ENCODE data around the gene ADGRV1.
A peak's percentile ranks its signal among the peaks of the same experiment; 100 is the strongest.
"Not testable (repeated sequence)": the region's sequence is repeated elsewhere in the genome, so short reads cannot be mapped to it uniquely, and the experiment has no call there.

ADGRV1 gene

DNA sequence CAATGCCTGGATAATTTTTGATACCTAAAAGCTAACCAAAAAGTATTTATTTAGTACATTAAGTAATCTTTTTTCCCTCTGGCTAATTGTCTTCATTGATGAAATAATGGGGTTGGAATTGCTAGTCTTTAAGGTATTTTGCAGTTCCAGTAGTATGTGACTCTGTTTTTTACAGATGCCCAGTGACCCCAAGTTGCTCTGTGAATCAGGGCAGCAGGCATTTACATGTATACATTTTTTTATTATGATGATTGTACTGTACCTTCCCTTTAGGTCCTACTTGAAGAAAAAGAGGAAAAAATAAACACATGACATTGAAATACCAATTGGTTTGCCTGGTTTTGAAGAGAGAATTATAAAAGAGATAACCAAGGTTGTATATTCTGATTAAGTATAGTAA, 385.5 kb downstream of the ADGRV1 start:
- no peak overlapping the region for H3K4me3 ChIP-seq (ENCODE audit: low read length)
- no peak for DNase-seq (ENCODE audit: low read depth, low spot score)

DNA sequence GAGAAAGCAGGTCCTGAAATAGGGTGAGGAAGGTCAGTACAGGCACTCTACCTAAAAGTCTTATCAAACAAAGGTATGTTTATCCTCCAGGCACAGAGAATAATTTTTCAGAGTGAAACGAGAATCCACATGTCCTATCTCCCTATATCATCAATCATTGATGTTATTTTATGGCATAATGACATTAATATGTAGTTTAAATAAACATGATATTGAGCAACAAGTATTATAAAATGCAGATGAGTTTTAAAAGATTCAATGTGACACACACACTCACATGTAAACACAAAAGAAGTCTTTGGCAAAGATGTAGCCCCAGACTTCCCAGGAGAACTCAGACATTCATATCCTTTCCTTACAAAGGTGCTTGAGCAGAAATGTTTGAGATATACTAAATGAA, 389.1 kb downstream of the ADGRV1 start:
- H3K4me3 ChIP-seq (ENCODE audit: low read length) = no peak overlapping the region
- DNase-seq (ENCODE audit: low read depth, low spot score) = no peak

DNA sequence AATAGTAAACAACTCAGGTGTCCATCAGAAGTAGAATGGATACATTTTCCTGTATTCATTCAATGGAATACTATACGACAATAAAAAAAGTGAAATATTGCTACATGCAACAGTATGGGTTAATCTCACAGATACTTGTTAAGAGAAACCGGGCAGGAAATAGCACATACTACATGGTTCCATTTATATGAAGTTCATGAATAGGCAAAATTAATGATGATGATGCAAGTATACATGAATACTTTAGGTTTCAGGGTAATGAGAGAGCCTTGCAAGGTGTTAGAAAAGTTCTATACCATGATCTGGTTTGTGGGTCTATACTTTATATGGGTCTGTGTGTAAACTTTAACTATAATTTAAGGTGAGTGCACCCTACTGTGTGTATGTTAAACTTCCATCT, 390.4 kb downstream of the ADGRV1 start:
- no peak for DNase-seq (ENCODE audit: low read depth, low spot score)
- H3K4me3 ChIP-seq (ENCODE audit: low read length) = no peak overlapping the region

DNA sequence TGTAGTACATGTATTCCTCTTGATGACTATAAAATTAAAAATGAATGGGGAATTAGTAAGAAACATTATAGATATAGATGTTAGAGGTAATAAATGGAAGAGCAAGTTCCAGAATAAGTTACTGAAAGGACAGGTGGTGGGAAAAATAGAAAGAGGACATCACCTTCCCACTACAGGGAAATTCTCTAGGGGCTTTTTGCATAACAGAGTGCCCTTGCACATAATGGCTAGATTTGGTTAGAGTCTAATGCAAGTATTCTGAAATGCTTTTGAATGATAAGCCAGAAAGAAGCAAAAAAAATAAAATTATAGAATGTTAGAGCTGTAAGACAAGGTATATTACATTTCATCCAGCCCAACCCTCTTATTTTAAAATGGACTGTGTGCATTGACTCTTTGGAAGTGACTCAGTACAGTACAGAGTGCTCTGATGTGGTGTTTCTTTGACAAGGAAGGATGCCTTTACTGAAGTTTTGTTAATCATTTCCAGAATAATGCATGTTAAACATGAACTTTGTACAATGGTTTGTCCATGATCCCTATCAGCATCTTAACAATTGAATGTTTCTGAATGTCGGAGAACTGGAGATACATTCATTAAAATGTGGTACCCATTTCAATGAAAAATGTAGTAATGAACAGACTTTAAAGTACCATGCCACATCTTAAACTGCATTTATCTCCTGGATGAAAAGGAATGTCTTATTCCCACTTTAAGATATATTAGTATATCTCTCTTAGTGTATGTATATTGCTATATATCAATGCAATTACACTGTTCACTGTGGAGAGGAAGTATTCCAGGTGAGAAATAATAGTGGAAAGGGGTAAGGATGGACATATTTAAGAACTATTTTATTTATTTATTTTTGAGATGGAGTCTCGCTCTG, 391.1 kb downstream of the ADGRV1 start:
- DNase-seq (ENCODE audit: low read depth, low spot score) = no peak

DNA sequence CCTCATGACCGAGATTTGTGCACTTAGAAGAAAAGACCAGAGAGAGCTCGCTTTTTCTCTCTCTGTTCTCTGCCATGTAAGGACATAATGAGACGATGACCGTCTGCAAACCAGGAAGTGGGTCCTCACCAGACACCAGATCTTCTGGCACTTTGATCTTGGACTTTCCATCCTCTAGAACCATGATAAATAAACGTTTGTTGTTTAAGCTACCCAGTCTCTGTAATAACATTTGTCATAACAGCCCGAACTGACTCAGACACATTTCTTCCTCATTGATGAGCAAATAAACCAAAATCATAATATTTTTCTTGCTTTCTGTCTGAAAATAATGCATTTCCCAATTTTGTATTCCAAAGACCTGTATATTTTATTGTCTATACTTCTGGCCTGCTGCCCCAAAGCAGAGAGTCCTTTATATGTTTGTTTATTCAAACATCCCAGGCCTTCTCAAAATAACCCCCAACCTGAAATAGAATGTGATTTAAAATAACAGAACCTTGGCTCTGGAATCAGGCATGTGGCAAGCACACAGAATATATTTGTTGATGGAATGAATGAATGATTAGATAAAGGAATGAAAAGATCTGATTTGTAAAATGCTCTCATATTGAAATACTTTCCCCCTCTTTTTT, 396.5 kb downstream of the ADGRV1 start:
- no peak for DNase-seq (ENCODE audit: low read depth, low spot score)
- H3K4me3 ChIP-seq (ENCODE audit: low read length) = no peak overlapping the region

More for the DNA sequence above, 391.1 kb downstream of the ADGRV1 start:
- H3K4me3 ChIP-seq (ENCODE audit: low read length) = no peak overlapping the region

DNA sequence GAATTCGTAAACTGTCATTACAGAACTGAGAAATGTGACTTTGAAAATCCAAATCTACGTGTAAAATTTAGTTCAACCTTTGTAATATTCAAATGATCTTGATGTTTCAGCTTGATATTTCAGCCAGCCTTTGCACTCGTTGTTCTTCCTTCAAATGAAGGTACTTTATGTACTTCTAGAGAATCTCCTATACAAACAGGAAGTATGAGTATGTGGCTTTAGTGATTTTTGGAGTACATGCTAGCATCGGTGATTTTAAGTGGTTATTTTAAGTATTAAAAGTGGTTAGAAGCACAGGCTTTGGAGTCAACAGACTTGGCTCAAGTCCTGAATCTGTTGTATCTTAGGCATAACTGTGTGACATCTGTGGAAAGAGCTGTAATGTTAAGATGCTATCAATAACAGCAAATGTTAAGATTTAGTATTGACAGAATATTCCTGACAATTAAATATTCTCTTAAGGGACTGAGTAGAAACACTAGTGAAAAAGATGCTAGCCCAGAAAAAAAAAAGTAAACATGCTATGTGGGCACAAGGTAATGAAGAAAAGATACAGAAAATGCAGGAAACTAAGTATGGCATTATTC, 398.0 kb downstream of the ADGRV1 start:
- H3K4me3 ChIP-seq (ENCODE audit: low read length) = no peak overlapping the region
- no peak for DNase-seq (ENCODE audit: low read depth, low spot score)

DNA sequence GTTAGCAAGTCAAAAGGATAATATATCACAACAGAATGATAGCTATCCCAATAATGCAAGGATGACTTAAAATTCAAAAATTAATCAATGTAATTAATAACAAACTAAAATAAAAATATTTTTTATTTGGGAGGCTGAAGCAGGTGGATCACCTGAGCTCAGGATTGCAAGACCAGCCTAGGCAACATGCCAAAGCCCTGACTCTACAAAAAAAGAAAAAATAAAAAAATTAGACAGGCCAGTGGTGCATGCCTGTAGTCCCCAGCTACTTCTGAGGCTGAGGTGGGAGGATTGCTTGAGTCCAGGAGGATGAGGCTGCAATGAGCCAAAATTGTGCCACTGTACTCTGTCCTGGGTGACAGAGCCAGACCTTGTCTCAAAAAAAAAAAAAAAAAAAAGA, 399.3 kb downstream of the ADGRV1 start:
- DNase-seq (ENCODE audit: low read depth, low spot score) = no peak
- H3K4me3 ChIP-seq (ENCODE audit: low read length) = no peak overlapping the region

DNA sequence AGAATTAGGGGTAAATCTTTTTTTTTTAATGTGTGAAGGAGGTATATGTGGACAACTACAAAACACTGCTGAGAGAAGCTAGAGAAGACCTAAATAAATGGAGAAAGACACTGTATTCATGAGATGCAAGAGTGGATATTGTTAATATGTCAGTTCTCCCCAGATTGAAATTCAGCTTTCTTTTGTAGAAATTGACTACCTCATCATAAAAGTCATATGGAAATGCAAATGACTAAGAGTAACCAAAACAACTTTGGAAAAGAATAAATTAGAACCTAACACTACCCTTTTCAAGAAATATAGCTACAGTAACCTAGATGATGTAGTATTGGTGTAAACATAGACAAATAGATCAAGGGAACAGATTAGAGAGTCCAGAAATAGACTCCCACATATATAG, 400.7 kb downstream of the ADGRV1 start:
- H3K4me3 ChIP-seq (ENCODE audit: low read length) = no peak overlapping the region
- no peak for DNase-seq (ENCODE audit: low read depth, low spot score)

DNA sequence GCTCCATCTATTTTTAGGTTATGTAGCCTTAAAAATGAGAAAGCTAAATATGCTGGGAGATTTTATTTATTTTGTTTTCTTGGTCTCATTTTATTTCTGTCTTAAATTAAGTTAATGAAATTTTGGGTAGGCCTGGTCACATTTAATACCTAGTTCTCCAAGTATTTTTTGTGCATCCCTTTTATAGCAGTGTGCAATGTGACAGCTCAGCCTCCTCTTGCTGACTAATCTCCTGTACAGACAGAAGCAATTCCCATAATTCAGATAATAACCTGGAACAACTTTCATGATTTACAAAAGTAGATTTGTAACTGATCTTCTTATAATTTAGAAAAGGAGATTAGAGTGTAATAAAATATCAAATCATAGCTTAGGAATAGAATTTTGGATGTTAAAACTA, 403.9 kb downstream of the ADGRV1 start:
- no peak for DNase-seq (ENCODE audit: low read depth, low spot score)
- H3K4me3 ChIP-seq (ENCODE audit: low read length) = no peak overlapping the region

DNA sequence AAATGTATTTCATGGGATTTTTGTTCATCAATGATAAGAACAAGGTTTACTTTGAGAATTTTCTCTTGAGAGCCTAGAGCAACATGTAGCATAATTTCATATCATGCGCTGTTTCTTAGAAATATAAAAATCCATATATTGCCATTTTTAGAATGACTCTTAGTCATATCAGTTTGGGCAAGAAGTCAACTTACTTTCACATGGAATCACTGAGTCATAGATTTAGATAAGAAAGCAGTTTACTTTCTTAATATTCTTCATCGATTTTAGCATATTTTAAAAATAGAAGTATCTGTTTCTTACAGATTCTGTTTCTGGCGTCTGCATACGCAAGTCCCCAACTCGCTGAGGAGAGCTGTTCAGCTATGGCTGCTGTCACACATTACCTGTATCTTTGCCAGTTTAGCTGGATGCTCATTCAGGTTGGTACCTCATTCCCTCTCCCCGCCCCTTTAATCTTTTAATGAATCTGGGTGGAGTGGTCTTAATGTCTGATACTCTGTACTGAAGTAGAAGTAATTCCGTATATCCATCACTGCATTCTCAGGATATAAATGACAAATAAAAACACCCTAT, 406.6 kb downstream of the ADGRV1 start:
- no peak overlapping the region for H3K4me3 ChIP-seq (ENCODE audit: low read length)
- no peak for DNase-seq (ENCODE audit: low read depth, low spot score)

DNA sequence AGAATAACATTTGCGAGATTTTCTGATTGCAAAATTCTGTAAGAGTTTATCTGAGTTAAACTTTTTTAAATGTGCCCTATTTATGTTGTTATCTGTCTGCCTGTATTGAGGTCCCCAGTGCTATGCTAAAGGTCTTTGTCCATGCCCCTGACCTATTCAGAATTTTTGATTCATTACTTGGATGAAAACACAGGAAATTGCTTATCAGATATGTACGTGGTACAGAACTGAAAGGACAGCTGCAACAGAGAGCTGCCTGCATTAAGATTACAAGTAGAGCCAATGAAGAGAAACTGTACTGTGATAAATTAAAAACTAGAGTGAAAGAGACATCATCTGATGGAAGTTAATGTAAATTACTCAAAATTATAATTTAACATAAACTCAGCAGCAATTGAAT, 408.8 kb downstream of the ADGRV1 start:
- no peak overlapping the region for H3K4me3 ChIP-seq (ENCODE audit: low read length)
- no peak for DNase-seq (ENCODE audit: low read depth, low spot score)

DNA sequence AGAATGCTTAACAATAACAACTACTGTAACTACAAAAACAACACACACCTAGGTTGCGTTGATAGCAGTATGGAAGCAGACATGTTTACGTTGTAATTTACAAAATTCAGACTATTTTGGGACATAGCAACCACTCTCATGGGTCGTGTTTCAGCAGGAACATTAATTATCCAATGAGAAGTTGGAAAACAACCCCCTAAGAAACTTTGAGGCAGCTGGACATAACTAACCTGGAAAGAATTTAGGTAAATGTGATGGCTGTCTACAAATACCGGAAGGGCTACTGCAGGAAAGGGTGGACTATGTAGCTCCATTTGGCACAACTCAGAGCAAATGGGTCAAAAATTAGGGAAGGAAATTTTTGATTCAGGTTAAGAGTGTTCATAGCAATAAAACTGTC, 409.3 kb downstream of the ADGRV1 start:
- no peak for DNase-seq (ENCODE audit: low read depth, low spot score)
- no peak overlapping the region for H3K4me3 ChIP-seq (ENCODE audit: low read length)

DNA sequence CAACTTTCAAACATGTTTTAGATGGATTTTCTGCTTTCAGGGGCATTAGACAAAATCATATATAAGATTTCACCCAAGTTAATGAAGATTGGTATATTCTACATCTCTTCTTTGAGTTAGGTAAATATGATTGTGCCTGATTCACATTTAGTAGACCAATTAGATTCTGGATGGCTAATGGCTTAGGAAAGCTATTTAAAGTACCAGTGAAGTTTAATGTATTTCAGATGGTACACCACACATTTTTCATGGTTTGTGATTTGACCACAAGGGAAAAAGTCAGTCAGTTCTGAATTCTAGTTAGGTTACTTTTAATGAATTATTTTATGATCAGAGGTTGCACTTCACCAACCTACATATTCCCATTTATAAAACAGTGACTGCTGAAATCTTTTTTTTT, 409.7 kb downstream of the ADGRV1 start:
- peak; percentile 35 for DNase-seq (ENCODE audit: low read depth, low spot score)

DNA sequence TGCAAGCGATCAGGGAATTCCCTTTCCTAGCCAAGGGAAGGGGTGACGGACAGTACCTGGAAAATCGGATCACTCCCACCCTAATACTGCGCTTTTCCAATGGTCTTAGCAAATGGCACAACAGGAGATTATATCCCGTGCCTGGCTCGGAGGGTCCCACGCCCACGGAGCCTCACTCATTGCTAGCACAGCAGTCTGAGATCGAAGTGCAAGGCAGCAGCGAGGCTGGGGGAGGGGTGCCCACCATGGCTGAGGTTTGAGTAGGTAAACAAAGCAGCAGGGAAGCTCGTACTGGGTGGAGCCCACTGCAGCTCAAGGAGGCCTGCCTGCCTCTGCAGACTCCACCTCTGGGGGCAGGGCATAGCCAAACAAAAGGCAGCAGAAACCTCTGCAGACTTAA, 411.3 kb downstream of the ADGRV1 start:
- H3K4me3 ChIP-seq (ENCODE audit: low read length); DNase-seq (ENCODE audit: low read depth, low spot score): not testable (repeated sequence)

More for the DNA sequence above, 409.7 kb downstream of the ADGRV1 start:
- H3K4me3 ChIP-seq (ENCODE audit: low read length) = no peak overlapping the region

DNA sequence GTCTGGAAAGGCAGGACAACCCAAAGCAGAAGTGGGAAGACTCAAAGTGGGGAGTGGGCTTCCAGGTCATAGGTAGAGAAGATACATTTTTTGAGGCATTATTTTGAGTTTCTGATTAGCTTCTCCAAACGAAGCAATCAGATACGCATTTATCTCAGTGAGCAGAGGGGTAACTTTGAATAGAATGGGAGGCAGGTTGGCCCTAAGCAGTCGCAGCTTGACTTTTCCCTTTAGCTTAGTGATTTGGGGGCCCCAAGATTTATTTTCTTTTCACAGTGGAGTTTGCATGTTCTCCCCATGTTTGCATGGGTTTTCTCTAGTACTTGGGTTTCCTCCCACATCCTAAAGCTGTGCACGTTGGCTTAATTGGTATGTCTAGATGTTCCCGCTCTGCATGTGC, 422.6 kb downstream of the ADGRV1 start:
- H3K4me3 ChIP-seq (ENCODE audit: low read length) = no peak overlapping the region
- no peak for DNase-seq (ENCODE audit: low read depth, low spot score)

DNA sequence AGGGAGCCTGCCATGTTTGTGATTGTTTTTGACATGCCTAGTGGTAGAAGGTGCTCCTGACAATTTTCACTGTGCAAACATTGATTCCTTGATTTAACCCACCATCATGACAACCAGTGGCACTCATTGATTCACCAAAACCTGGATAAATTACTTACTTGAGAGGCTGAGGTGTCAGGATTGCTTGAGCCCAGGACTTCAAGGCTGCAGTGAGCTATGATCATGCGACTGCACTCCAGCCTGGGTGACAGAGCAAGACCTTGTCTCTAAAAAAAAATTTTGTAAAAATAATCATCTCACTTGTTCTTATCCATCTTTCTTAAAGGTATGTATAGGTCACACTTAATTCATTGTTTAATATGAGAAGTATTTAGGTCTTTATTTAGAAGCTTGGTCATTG, 423.2 kb downstream of the ADGRV1 start:
- DNase-seq (ENCODE audit: low read depth, low spot score) = no peak
- H3K4me3 ChIP-seq (ENCODE audit: low read length) = no peak overlapping the region

DNA sequence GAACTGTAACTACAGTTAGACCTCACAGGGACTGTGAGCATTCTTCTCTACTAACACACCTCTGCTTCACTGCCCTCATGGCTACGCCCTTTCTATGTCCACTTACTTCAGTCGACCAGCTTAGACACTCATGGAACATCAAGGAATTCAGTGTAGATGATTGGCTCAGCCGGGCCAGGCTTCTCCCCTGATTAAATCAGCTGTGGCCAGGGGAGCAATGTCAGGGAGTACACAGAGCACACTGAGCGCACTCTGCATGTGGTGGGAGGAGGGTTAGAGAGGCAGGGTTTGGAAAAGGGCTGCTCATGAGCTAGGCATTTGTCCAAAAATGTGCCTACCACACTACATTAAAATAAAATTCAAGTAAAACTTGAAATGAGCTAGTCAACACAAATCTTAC, 424.0 kb downstream of the ADGRV1 start:
- no peak for DNase-seq (ENCODE audit: low read depth, low spot score)
- no peak overlapping the region for H3K4me3 ChIP-seq (ENCODE audit: low read length)

DNA sequence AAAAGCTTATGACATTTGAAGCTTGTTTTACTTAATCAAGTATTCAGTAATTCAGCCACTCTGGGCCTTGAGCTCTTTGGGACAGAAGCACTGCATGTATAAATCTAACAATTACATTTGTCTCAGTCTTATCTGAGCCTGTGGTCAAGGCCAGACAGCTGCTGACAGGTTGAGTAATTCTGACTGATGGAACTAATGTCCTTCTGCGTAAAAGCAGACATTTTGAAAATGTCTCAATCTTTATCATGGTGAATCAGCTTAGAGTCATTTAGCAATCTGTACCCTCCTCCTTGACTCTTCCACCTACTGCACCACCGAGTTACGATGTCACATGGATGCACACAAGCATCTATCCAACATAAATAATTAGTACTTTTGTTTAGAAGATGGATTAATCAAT, 424.6 kb downstream of the ADGRV1 start:
- DNase-seq (ENCODE audit: low read depth, low spot score) = no peak
- H3K4me3 ChIP-seq (ENCODE audit: low read length) = no peak overlapping the region

DNA sequence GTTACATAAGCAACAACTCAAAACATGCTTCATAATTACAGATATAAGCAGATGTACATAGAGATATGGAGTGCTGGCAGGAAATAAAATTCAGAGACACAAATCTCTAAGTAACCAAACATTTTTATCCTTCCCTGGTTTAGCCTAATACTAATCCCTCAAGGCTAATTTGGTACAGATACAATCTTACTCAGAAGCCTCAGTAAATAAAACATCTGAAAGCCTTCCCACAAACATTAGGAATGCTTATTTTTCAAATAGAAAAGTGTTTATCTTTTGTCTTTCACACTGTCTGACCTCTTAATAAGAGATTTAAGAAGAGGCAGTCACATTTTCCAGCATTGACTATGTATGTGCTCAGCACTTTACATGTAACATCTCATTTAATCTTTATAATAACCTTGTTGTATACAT, 425.1 kb downstream of the ADGRV1 start:
- no peak for DNase-seq (ENCODE audit: low read depth, low spot score)
- no peak overlapping the region for H3K4me3 ChIP-seq (ENCODE audit: low read length)

DNA sequence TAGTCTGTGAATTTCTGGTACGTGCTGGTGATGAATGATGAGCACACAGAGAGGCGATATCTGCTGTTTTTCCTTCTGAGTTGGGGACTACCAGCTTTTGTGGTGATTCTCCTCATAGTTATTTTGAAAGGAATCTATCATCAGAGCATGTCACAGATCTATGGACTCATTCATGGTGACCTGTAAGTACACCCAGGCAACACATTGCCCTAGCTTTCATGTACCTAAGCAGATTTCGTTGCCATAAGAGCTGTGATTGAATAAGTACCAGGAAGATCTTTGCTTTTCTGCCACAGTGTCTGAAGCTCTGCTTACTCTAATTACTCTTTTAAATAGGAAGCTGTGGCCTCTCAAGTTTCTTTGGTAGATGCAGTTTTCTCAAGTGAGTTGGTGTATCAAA, 426.7 kb downstream of the ADGRV1 start:
- H3K4me3 ChIP-seq (ENCODE audit: low read length) = no peak overlapping the region
- no peak for DNase-seq (ENCODE audit: low read depth, low spot score)

Data from Jurkat, Clone E6-1 (cell line).